GM12892 (cell line): ENCODE results near the gene GNPTG. TPM values are rescaled to one million over a fixed set of nuclear protein-coding genes. Genes with fewer than 3 reads are reported as not detected.

Experiments
- DNase-seq: peaks from one replicate; pipeline ENCODE4 v3.0.0; 2011; ENCODE audit not compliant: insufficient read length
- FAIRE-seq: peaks from 2 replicates; lab custom pipeline; 2011; peaks lifted over from hg19 to GRCh38; lab: Jason Lieb, UNC
- POLR2A ChIP-seq: IDR thresholded peaks from 2 replicates; pipeline ENCODE4 v1.6.1; 2011; ENCODE audit warnings: low read depth, low read length, control low read depth
- POLR2AphosphoS5 ChIP-seq: IDR thresholded peaks from 2 replicates; pipeline ENCODE4 v1.6.1; 2011; ENCODE audit warnings: low read depth, low read length, control low read depth
- TAF1 ChIP-seq: IDR thresholded peaks from 2 replicates; pipeline ENCODE4 v1.6.1; 2011; ENCODE audit warnings: low read depth, mild to moderate bottlenecking, control low read depth, low read length, borderline replicate concordance
- polyA plus RNA-seq: library from polyadenylated mRNA; unstranded; fragments of >200 nt; gene quantifications from one replicate; pipeline ENCODE4 v1.2.1, GENCODE V29; 2012; ENCODE audit warnings: missing spikeins, inconsistent platforms; ENCODE audit not compliant: missing spikeins

Gene GNPTG
- polyA plus RNA-seq: 15.3 TPM

DNA sequence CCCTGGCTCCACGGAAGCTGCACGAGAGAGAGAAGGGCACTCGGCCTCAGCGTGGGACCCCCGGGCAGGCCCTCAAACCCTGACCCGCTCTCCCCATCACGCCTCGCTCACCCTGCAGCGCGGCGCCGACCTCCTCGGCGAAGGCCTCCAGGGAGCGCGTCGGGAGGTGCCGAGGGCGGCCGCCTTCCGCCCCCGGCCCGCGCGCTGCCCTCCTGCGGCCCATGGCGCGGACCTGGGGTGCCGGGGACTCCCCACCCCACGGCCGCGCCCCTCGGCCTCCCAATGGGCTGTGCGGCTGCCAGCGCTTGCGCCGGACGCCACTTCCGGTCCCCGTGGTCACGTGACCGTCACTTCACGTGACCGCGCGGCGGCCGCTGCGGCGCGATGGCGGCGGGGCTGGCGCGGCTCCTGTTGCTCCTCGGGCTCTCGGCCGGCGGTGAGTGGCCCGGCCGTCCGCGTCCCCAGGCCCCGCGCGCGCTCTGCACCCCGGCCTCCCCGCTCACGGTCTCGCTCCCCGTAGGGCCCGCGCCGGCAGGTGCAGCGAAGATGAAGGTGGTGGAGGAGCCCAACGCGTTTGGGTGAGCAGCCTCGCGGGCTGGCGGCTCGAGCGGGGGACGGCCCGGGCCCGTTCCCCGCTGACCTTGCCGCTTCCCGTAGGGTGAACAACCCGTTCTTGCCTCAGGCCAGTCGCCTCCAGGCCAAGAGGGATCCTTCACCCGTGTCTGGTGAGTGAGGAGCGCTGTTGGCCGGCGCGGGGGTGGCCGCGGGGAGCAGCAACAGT is at the start of gene GNPTG, which contains the start of gene TSR3:
GNPTG (plus strand) TSS at position 350 of the 781 bp plus-strand sequence; CDS start at position 385, 35 bp downstream.
TSR3 (minus strand) TSS at position 297 of the 781 bp plus-strand sequence; CDS start at position 223, 74 bp downstream.
- FAIRE-seq: peak; percentile 99
- DNase-seq: peak; percentile 97
- TF ChIP-seq POLR2A: peak; percentile 78
- TF ChIP-seq POLR2AphosphoS5: peak; percentile 68; the same call in 1 of the 2 replicates
- TF ChIP-seq TAF1: peak; percentile 82

DNA sequence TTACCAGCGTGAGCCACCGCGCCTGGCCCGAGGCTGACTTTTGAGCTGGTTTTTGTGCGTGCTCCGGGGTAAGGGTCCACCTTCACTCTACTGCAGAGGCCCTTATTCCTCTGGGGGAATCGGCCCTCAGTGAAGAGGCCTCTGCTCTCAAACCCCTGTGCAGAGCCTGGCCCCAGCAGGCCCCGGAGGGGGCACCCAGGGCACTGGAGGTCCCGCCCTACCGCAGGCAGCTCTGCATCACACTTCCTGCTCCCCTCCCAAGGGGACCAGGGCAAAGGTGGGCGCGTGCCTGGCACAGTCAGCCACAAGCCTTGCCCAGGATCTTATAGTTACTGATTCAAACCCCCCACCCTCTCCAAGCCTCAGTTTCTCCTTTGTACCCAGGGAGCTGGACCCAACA is 45.9 kb upstream of the GNPTG start:
- DNase-seq (no peak), FAIRE-seq (no peak)
- TF ChIP-seq POLR2AphosphoS5 (no peak), POLR2A (no peak), TAF1 (no peak)

- DNase-seq: no peak
- TF ChIP-seq POLR2A: no peak
- TF ChIP-seq TAF1: no peak
- no peak for TF ChIP-seq POLR2AphosphoS5
- no peak for FAIRE-seq
These were observed 45.4 kb upstream of the GNPTG start for GRCh38 chr16:1306334-1306733.

GRCh38 chr16:1308036-1308976 is 43.4 kb upstream of the GNPTG start:
- FAIRE-seq: no peak
- TF ChIP-seq POLR2A (peak; percentile 38; the same call in 1 of the 2 replicates), TAF1 (no peak), POLR2AphosphoS5 (peak; percentile 63)
- peak; percentile 65 for DNase-seq

GRCh38 chr16:1308977-1309885 is 42.5 kb upstream of the GNPTG start, which contains the start of gene UBE2I:
UBE2I (plus strand) TSS chr16:1309636; CDS start chr16:1314031, 4,395 bp downstream.
- peak; percentile 89 for DNase-seq
- FAIRE-seq: peak; percentile 100
- TF ChIP-seq TAF1 (0 out of 2 replicates have a peak, but pooled peaks have one; percentile 12), POLR2AphosphoS5 (no peak), POLR2A (peak; percentile 79; the same call in 1 of the 2 replicates)

DNA sequence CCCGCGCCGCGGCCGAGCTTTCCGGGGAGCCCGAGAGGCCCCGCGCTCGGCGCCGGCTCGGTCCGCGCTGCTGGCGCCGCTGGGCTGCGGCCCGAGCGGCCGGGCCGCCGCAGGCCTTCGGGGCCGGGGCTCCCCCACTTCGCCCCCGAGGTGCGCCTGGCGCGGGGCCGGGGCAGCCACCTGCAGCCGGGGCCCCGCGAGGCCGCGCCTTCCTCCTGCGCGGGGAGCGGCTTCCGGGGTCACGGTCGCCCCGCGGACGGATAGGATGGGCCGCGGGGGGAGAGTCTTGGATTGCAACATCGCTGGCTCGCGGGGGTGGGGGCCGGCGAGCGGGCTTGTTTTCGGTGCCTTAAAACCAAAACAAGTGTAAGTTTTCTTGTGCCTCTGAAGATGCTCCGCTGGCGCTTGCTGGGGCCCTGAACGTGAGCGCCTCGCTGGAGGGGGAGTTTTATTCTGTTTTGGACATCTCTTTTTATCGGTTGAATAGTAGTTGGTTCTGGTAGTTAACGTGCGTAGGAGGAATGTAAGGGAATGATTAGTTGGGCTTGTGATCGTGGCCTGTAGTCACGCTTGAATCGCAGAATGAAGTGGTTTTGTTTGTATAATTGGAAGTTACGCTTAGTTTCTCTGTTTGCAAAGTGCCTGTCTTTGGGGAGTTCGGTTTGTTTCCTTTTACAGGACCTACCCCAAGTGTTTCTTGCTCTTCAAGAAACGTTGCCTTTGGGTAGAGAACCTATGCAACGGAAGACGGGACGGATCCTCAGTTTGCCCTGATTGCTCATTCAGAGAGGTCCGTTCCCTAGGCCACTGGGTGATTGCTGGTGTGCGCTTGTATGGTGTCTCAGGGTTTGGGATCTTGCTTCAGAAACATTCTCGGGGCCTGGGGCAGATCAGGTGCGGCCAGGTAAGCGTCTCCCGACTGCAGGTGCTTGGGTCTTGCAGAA is 41.6 kb upstream of the GNPTG start:
- no peak for DNase-seq
- TF ChIP-seq POLR2A (peak; percentile 10; the same call in 1 of the 2 replicates), TAF1 (no peak)
- FAIRE-seq: peak; percentile 93

- FAIRE-seq (no peak), DNase-seq (no peak)
- TF ChIP-seq TAF1: no peak
- no peak for TF ChIP-seq POLR2A
- TF ChIP-seq POLR2AphosphoS5: no peak
These were observed 40.9 kb upstream of the GNPTG start for GRCh38 chr16:1310832-1311200.

DNA sequence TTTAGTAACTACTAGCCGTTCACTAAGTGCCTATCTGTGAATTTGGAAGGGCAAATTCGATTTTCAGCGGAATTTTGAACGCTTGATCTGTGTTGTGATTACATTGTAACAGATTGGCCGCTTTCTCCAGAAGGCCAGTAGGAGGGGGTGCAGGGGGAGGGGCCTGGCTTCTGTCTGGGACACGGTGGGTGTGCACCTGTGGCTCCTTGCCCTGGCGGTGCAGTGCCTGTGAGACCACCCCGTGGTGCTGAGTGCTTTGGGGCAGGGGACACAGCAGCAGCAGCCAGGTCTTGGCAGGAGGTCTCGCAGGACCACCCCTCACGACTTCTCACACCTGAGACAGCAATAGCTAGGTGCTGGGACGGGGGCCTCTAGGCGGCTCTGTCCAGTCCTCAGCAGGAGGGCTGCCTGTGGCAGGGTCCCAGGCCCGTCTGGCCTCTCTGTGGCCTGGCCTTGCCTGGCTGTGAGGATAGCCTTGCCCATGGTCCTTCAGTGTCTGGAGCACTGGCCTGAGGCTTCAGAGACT is 40.5 kb upstream of the GNPTG start:
- no peak for DNase-seq
- no peak for FAIRE-seq
- TF ChIP-seq POLR2A (peak; percentile 19; the same call in 1 of the 2 replicates), TAF1 (no peak)

DNA sequence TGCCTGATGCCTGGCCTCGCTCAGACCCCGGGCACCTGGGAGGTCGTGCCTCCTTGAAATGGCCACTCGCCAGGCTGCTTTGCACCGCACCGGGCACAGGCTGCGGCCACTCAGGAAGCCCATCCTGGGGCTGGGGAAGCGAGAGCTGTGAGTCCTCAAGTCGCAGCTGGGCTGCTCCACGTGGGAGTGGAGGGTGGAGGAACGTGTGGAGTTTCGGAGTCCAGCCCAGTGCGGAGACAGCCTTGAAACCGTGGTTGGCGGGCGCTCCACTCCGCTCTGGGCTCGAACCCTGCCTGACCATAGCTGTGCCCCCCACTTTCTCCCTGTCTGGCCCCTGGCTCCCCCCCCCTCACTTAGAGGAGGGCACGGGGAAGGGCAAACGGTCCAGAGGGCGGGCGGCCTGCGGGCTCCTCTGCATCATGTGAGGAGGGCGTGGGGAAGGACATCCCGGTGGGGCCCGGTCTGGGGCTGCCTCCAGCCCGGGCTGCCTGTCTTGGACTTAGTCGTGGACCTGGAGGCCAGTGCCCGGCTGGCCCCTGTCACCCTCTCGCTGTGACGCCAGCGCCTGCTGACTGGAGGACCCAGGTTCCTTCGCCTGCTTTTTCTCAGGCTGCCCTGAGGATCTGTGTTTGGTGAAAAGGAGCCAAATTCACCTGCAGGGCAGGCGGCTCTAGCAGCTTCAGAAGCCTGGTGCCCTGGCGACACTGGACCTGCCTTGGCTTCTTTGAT is 39.8 kb upstream of the GNPTG start:
- FAIRE-seq: no peak
- DNase-seq: no peak
- TF ChIP-seq TAF1: no peak
- no peak for TF ChIP-seq POLR2A
- TF ChIP-seq POLR2AphosphoS5: no peak

DNA sequence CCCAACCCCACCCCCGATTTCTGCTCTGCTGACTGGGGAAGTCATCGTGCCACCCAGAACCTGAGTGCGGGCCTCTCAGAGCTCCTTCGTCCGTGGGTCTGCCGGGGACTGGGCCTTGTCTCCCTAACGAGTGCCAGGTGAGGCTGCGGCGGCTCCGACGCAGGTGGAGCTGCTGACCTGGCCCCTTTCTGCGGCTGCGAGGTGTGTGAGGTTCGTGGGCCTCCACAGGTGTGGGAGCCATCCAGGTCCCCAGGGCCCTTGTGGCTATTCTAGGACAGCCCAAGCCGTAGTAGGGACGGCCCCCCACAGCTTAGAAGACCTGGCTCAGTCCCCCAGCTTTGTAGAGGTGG is 39.3 kb upstream of the GNPTG start:
- FAIRE-seq (no peak), DNase-seq (no peak)
- TF ChIP-seq POLR2AphosphoS5 (no peak), POLR2A (no peak), TAF1 (no peak)
